Measurements from ENCODE around the gene LRP8. TPM values are rescaled to one million over a fixed set of nuclear protein-coding genes. Genes with fewer than 3 reads are reported as not detected.

LRP8 gene
- total and polyA plus RNA-seq, 2 donors (not counting 3 experiments of a cell fraction or from before 2014, with no cell fraction given), result 40.9 to 62.2 TPM

GRCh38 chr1:53321776-53322602, 5.9 kb downstream of the LRP8 start:
- H3K9ac ChIP-seq (replicated peaks; ENCODE audit: extremely low read depth, insufficient read depth, low read length), result no peak overlapping the region
- POLR2A ChIA-PET, result no interaction called here
- DNase-seq (ENCODE audit: low read depth, low spot score) (no peak), FAIRE-seq (no peak)
- CTCF ChIA-PET, result interaction anchor here (2.7 kb wide), 1 partner anchor 71 kb away, joined by 10 read pairs; no protein-coding TSS in a partner anchor
- no peak for TF ChIP-seq MYC (IDR thresholded peaks at IDR 0.05; ENCODE audit: low read depth, low read length)
- no peak for TF ChIP-seq FOS (IDR thresholded peaks at IDR 0.05; ENCODE audit: borderline replicate concordance, insufficient read depth, low read length)
- TF ChIP-seq GATA2 (IDR thresholded peaks at IDR 0.05; ENCODE audit: insufficient read depth, insufficient read length, low read depth, low read length), result no peak
- TF ChIP-seq POLR2AphosphoS5 (IDR thresholded peaks at IDR 0.05; ENCODE audit: insufficient read depth, low read depth, low read length), result no peak
- no peak overlapping the region for H3K27ac ChIP-seq (ENCODE audit: insufficient read depth, low read depth, low read length)
- no peaks in the 10 kb centered on the region for H3K36me3 ChIP-seq (ENCODE audit: control insufficient read depth in 2 of 2, extremely low read depth in 1 of 2, insufficient read depth in 2 of 2, low read length in 2 of 2)
- no peak overlapping the region for H3K4me3 ChIP-seq (replicated peaks in 1 of 3; ENCODE audit: insufficient read depth in 1 of 3, low read depth in 1 of 3, low read length in 3 of 3)
- BruUV-seq (replicated peaks), result no TSS peak
- no peaks in the 10 kb centered on the region for H3K9me1 ChIP-seq (replicated peaks; ENCODE audit: control insufficient read depth, extremely low read depth, insufficient read depth, low read length)
- H3K4me2 ChIP-seq (ENCODE audit: insufficient read depth, low read length), result no peak overlapping the region
- H3K79me2 ChIP-seq (ENCODE audit: control insufficient read depth, insufficient read depth, low read length), result peaks cover 86% of the 10 kb centered on the region
- intact Hi-C loops (cut with micrococcal nuclease), result no loop called here
- no peaks in the 10 kb centered on the region for H3K9me3 ChIP-seq (replicated peaks; ENCODE audit: control insufficient read depth, insufficient read depth, low read length)
- dilution Hi-C loops (cut with MboI; ENCODE audit: extremely low pct_ligation_motif_present, low sequenced_read_pairs), result no loop called here
- no peak overlapping the region for H2AFZ ChIP-seq (ENCODE audit: low read depth, low read length)
- H4K20me1 ChIP-seq (replicated peaks; ENCODE audit: control insufficient read depth, extremely low read depth, insufficient read depth, low read length), result no peaks in the 10 kb centered on the region
- no peaks in the 10 kb centered on the region for H3K27me3 ChIP-seq (ENCODE audit: control insufficient read depth in 2 of 2, insufficient read depth in 2 of 2, low read length in 2 of 2)
- H3K4me1 ChIP-seq (ENCODE audit: control insufficient read depth, extremely low read depth, insufficient read depth, low read length), result peaks cover 13% of the 10 kb centered on the region

DNA sequence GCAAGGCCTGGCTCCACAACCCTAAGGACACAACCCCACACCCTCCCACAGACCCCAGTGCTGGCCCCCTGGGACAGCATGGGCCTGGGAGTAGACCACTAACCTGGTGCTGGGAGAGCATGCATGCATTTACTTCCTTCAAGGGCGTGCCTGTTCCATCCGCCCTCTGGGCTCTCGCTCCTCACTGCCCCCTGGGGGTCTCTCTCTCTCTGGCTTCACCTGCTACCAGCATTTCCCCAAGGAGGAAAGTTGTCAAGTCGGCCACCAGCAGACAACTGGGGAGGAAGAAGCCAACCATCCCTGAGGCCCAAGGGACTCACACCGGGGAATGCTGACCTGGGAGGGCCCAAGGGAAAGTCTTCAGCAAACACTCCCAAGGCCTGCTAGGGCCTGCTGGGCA, 6.5 kb downstream of the LRP8 start:
- intact Hi-C loops (cut with micrococcal nuclease), result no loop called here
- no peak for TF ChIP-seq FOS (IDR thresholded peaks at IDR 0.05; ENCODE audit: borderline replicate concordance, insufficient read depth, low read length)
- peak; percentile 17 to 35 for TF ChIP-seq CTCF (IDR thresholded peaks at IDR 0.05; ENCODE audit: extremely low read depth in 1 of 2, insufficient read depth in 1 of 2, low read depth in 1 of 2, low read length in 2 of 2)
- BruUV-seq (replicated peaks), result no TSS peak
- Histone ChIP-seq H3K9ac (replicated peaks; ENCODE audit: extremely low read depth, insufficient read depth, low read length) (no peak overlapping the region), H3K79me2 (ENCODE audit: control insufficient read depth, insufficient read depth, low read length) (peaks cover 86% of the 10 kb centered on the region), H3K36me3 (ENCODE audit: control insufficient read depth in 2 of 2, extremely low read depth in 1 of 2, insufficient read depth in 2 of 2, low read length in 2 of 2) (no peaks in the 10 kb centered on the region), H3K9me3 (replicated peaks; ENCODE audit: control insufficient read depth, insufficient read depth, low read length) (no peaks in the 10 kb centered on the region), H3K4me2 (ENCODE audit: insufficient read depth, low read length) (no peak overlapping the region), H3K27me3 (ENCODE audit: control insufficient read depth in 2 of 2, insufficient read depth in 2 of 2, low read length in 2 of 2) (no peaks in the 10 kb centered on the region), H4K20me1 (replicated peaks; ENCODE audit: control insufficient read depth, extremely low read depth, insufficient read depth, low read length) (no peaks in the 10 kb centered on the region), H3K4me1 (ENCODE audit: control insufficient read depth, extremely low read depth, insufficient read depth, low read length) (peaks cover 9% of the 10 kb centered on the region), H3K27ac (ENCODE audit: insufficient read depth, low read depth, low read length) (no peak overlapping the region), H3K9me1 (replicated peaks; ENCODE audit: control insufficient read depth, extremely low read depth, insufficient read depth, low read length) (no peaks in the 10 kb centered on the region), H2AFZ (ENCODE audit: low read depth, low read length) (no peak overlapping the region), H3K4me3 (replicated peaks in 1 of 3; ENCODE audit: insufficient read depth in 1 of 3, low read depth in 1 of 3, low read length in 3 of 3) (no peak overlapping the region)
- CTCF ChIA-PET, result no interaction called here
- dilution Hi-C loops (cut with MboI; ENCODE audit: extremely low pct_ligation_motif_present, low sequenced_read_pairs), result no loop called here
- DNase-seq (ENCODE audit: low read depth, low spot score), result peak; percentile 6
- no peak for FAIRE-seq
- POLR2A ChIA-PET, result no interaction called here
